Putamen (tissue), 1 donor: ENCODE data around the gene CCDC188.

Experiments
- DNase-seq: peaks from one replicate; pipeline ENCODE4 v3.0.0-alpha.2; 2016; ENCODE audit warnings: low spot score

CCDC188 gene

DNA sequence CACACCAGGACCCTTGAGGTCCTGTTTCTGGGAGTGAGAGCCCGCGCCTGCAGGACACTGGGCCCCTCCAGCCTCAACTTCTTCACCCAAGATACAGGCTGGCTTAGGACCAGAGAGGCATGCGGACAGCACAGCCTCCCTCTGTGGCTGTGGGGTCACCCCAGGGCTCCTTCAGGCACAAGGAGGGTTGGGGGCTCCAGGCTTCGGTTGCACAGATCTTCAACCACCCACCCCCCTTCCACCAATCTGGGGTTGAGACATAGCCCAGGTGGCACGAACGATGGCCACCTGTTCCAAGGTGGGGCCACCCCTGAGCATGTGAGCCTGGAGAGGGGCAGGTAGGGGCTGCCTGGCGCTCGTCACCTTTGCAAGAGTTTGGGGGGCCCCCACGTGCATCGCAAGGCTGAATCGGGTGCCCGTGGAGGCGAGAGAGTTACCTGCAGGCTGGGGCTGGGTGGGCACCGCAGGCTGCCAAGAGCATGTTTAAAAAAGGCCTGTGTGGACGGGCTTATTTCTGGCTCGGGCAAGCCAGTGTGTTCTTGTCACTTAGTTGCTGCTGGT, 18.1 kb downstream of the CCDC188 start:
- no peak for DNase-seq

GRCh38 chr22:20131859-20132685, 18.8 kb downstream of the CCDC188 start:
- DNase-seq, result no peak

DNA sequence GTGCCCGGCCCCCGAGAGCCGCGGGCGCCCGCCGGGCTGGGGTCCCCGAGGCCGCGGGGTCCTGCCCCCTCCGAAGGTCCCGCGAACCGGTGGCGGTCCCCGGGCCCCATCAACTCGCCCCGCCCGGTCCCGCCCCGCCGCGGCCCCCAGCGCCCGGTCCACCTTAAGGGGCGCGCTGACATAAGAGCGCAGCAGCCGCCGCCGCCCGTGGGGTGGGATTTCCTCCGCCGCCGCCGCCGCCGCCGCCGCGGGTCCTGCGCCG, 19.3 kb downstream of the CCDC188 start, which contains the start of gene ZDHHC8:
ZDHHC8 (plus strand) TSS at position 208 of the 262 bp plus-strand sequence. CDS start 144 bp downstream, outside the sequence.
- no peak for DNase-seq

GRCh38 chr22:20130731-20131596, 19.9 kb downstream of the CCDC188 start:
- peak; percentile 88 for DNase-seq

GRCh38 chr22:20130319-20130718, 20.5 kb downstream of the CCDC188 start:
- DNase-seq, result no peak

GRCh38 chr22:20129747-20130014, 21.2 kb downstream of the CCDC188 start:
- DNase-seq, result no peak

GRCh38 chr22:20128902-20129746, 21.7 kb downstream of the CCDC188 start:
- DNase-seq, result no peak

GRCh38 chr22:20128619-20128901, 22.3 kb downstream of the CCDC188 start:
- DNase-seq, result no peak

- DNase-seq, result no peak
Observed at GRCh38 chr22:20127869-20128618, 22.8 kb downstream of the CCDC188 start.

GRCh38 chr22:20127318-20127868, 23.5 kb downstream of the CCDC188 start:
- no peak for DNase-seq

GRCh38 chr22:20126284-20127029, 24.4 kb downstream of the CCDC188 start:
- DNase-seq, result no peak

GRCh38 chr22:20125201-20126174, 25.4 kb downstream of the CCDC188 start:
- no peak for DNase-seq

DNA sequence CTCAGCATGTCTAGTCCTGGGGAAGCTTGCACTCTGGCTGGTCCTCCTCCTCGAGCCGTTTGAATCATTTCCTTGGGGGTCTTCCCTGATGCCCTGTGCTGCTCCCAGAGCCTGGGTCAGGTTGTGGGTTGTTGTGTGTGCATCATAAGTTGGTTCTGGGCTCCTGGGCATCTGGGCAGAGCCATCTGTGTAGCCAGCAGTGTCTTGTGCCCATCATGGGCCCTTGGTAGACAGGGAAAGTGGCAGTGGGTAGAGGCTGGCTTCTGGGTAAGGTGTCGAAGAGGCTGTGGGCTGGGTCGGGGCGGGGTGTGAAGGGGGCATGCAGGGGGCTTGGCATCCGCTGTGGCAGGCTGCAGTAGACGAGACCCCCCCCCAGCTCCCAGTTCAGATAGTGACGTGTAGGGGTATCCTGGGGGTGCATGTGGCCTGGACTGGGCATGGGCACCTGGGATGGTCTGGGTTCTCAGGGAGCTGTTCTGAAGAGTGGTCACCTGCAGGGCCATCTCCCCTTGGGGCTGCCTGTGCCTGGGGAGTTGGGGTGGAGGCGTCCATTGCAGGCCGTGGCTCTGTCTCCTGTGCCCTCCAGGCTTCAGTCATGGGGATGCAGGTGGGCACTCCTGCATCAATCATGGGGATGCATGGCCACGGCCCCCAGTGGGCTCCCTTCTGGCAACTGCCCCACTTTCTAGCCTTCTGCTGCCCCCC, 26.6 kb downstream of the CCDC188 start:
- DNase-seq, result no peak

DNA sequence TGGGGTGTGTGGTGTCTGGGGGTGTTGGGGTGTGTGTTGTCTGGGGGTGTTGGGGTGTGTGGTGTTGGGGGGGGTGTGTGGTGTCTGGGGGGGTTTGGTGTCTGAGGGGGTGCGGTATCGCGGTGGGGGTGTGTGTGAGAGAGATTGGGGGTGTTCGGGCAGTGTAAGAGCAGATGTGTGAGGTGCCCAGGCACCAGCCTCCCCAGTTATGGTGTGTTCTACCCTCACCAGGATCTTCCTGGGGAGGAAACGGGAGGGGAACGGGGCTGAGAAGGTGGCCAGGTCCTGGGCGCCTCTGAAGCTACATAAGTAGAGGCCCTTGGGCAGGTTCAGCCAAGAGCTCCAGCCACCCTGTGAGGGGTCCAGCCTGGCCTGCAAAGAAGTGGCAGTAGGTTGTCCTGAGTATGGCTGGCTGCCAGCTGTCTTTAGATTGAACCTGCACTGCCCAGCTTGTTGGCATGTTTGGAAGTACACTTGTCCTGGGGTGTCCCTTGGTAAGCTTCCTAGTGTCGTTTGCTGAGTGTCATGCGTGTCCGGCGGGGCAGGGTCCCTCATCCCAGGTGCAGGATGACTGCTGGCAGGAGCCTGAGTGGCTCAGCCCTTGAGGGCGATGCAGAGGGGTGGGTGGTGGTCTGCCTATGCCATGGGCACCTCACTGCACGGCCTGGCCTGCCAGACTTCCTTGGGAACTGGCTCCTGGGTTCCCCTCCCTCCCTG, 27.3 kb downstream of the CCDC188 start:
- DNase-seq, result no peak

DNA sequence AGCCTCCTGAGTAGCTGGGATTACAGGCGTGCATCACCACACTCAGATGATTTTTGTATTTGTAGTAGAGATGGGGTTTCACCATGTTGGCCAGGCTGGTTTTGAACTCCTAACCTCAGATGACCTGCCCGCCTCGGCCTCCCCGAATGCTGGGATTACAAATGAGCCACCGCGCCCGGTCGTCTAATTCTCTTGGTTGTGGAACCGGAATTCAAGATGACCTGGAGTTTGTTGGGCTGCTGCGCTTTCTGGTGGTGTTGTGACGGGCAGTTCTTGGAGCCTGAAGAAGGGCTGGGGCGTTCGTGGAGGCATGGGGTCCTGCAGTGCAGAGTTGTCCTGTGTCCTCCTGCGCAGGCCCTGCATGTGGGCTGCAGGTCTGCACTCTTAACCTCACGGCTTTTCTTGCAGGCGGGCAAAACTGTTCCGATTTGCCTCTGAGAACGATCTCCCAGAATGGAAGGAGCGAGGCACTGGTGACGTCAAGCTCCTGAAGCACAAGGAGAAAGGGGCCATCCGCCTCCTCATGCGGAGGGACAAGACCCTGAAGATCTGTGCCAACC, 28.9 kb downstream of the CCDC188 start:
- no peak for DNase-seq

DNA sequence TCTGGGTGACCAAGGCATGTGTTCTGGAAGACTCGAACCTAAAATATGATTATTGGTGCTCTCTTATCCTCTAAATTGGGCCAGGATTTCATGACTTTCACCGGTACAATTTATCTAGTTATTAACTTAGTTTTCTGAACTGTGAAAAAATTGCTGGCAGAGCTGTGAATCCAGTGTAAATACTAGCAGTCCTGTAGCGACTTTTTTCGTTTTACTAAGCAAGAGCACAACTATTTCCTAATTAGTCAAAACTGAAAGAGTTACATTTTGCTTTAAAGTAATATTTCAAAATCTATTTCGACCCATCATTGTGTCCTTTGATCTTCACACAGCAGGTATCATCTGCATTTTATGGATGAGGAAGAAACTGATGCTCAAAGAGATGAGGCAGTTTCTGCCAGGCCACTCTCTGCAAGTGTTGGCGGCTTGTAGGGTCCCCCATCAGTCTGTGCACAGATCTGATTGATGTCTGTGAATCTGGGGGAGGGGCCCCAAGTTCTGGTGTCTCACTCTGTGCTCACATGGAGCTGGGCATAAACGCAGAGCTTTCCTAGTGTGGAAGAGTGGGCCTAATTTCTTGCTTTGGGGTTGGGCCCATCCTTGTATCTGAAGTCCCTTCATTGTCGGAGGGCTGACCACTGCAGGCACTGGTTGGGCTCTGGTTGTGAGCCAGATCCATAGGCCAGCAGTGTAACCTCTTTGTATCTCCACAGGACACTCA, 32.4 kb downstream of the CCDC188 start:
- DNase-seq, result no peak

- no peak for DNase-seq
Observed at GRCh38 chr22:20117633-20118299, 33.1 kb downstream of the CCDC188 start.
